HG03060 (cell line): Measurements from ENCODE around the gene TP73.
"Not testable (repeated sequence)": the region's sequence is repeated elsewhere in the genome, so short reads cannot be mapped to it uniquely, and the experiment has no call there.

Experiments
- ATAC-seq: cut with Tn5 transposase; IDR thresholded peaks from one replicate; pipeline ENCODE4 v1.9.1; 2021; ENCODE audit warnings: low read depth, moderate number of reproducible peaks; ENCODE audit not compliant: unreplicated experiment

The TP73 gene

DNA sequence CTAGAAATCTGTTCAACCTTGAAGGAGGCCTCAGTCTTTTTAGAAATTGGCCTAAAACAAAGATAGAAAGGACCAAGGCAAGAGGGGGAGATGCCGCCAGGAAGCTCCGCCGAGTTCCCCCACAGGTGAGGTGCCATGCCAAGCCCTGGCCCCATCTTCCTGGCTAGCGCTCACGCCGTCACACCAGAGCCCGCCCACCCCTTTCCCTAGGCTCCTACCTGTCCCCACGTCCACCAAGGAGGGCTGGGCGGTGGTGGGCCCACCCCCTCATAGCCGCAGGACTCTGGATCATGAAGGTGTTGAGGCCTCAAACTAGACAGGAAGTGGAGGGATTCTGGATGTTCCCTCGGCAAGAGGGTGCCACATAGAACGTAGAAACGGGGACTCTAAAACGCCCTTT lies 84.4 kb downstream of the TP73 start:
- ATAC-seq: no peak

DNA sequence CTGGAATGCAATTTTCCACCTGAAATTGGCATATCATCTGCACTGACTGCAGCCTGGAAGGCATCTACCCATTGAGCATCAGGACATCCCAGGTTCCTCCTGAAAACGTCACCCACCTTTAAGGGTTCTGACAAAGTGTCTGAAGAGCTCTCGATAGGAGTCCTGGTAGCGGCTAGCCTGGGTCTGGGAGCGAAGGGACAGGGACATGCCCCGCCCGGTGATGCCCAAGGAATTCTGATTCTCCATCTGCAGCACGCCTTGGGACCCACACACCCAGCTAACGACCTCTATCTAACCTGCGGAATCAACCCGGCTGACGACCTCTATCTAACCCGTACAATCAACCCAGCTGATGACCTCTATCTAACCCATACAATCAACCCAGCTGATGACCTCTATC lies 86.6 kb downstream of the TP73 start:
- ATAC-seq: no peak

DNA sequence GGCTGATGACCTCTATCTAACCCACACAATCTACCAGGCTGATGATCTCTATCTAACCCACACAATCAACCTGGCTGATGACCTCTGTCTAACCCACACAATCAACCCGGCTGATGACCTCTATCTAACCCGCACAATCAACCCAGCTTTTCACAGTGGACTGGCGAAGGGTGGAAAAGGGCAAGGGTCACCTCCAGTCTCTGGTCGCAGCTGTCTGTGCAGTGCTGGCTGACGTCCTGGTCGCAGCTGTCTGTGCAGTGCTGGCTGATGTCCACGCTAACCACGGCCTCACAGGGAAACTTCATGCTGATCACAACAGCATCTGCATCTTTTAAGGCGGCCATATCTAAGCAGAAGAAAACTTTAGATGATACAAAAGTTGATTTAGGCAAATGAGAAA lies 87.7 kb downstream of the TP73 start:
- no peak for ATAC-seq

DNA sequence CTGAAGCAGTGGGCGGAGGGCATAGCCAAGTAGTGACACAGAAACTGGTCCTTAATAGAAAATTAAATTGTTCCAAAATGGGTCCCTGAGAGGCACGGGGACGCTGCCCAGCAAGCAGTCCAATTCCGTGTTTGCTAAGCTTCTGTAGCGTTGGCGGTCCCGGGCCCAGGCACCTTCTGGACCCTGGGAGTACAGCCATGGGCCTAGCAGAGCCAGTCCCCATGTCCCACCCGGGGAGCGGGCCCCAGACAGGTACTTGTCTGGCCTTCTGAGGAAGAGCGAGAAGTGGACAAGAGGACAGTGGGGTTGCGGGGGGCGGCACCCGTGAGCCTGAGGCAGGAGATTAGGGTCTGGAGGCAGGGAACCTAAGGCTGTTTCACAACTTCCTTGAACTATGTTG lies 88.4 kb downstream of the TP73 start:
- no peak for ATAC-seq

DNA sequence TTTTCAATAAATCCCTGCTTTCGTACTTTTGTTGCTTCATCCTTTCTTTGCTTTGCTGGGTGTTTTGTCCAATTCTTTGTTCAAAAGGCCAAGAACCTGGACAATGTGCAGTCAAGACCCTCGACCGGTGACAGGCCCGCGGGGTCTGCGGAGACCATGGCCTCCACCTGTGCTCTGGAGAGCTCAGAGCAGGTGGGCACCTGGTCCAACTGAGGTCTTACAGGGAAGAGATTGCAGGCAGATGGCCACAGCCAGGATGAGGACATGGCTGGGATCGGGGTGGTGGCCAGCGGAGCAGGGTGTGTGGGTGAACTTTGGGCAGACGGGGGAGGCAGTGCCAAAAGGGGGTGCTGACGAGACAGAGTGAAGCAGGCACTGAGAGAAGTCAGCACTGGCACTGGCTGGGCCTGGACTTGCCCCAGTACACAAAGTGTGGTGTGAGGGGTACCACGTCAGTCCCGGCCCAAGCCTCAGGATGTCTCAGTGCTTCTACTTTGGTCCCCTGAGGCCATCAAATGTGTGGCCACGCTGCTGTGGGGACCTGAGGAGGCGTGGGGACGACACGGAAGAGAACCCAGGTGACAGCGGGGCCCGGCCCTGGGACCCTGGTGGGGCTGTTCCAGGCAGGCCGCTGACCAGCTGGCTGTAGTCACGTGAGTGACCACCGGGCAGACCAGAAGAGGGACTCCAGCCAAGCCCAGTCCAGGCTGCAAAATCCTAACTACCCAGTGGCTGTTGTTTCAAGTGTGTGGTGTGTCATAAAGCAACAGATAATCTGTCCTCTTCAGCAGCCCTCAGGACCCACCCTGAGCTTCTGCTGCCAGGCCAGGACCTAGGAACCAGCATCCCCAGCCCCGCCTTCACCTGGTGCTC lies 89.5 kb downstream of the TP73 start:
- ATAC-seq: no peak

DNA sequence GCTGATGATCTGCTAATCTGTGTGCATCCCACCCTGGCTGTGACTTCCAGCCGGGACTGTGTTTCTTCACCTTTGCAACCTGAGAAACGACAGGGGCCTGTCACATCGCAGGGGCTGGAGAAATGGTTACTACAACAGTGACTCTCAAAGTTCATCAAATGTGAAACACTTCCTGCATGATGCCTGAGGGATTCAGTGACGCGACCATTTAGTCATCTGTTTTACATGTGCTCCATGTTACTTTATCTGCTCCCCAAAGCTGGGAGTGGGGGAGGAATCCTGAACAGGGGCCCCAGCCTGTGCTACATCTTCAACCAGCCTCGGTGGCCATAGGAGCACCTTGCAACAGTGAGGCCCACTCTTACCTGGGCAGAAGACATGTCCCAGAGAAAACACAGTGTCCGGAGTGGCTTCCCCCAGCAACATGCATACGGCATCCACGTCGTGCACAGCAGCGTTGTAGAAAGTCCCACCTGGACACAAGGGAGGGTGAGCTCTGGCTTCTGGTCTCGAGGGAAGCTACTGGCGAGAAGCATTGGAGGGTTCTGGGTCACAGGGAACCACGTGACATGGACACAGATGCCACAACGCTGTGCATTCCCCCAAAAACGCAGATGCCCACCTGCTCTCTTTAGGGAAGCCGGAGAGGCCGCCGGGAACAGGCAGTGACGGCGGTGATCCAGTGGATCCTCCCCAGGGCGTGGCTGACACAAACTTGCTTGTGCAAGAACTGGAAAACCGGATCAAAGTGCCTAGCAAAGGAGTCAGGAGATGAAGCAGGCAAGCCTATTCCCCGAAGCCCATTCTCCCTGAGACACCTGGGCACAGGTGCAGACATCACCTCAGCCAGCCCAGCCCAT lies 90.4 kb downstream of the TP73 start:
- ATAC-seq: no peak

DNA sequence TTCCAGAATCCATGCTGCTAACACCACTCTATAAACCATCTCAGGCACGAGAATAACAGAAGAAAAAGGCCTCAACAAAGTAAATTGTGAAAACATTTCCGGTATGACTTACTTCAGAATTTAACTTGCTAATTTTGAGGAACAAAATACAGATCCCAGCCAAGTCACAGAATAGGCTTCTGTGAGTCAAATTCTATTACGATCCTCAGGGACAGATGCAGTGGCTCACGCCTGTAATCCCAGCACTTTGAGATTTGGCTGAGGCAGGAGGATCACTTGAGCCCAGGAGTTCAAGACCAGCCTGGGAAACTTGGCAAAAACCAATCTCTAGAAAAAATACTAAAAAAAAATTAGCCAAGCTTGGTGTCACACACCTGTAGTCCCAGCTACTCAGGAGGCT lies 91.1 kb downstream of the TP73 start:
- no peak for ATAC-seq

DNA sequence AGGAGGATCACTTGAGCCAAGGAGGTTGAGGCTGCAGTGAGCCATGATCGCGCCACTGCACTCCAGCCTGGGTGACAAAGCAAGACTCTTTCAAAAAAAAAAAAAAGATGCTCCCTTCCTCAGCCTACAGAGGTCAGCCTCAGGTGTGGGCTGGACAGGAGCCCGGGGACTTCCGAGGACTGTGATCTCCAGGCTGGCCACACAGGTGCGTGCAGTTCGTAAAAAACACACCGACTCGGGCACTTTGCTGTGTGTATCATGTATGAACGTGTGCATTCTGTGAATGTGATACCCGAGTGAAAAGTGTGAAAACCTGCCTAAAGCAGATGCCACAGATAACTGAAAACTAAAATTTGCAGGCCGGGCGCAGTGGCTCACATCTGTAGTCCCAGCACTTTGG lies 91.5 kb downstream of the TP73 start:
- ATAC-seq: no peak

DNA sequence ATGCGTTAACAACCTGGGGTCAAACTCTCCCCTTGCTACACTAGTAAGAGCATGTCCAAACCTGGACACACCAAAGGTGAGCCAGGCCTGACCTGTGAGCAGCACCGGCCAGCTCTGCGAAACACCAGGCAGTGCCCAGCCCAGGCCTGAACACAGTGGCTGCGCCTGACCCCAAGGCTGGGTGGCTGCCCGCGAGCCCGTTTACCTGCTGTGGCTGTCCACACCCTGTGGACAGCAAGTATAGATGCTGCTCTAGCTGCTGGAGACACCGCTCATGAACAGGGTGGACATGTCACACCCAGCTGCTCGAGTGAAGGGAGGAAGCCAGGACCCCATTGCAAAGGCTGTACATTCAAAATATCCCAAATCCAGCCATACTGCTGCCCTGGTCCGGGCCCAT lies 92.3 kb downstream of the TP73 start:
- ATAC-seq: no peak

DNA sequence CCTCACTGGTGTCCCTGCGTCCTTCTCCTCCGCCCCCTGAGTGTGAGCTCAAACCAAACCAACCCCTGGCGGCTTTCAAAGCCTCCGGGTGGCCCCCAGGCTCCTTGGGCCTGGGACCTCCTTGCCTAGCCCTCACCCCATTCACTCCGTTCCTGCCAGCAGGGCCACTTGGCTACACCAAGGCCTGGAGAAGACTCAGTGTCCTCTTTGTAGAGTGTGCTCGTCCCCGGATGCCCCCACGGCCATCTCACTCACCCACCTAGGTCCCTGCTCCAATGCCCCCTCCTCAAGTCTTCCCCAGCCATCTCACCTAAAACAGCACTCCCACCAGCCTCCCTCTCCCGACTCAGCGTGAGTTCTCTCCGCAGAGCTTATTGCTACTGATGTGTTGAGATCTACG lies 92.8 kb downstream of the TP73 start:
- ATAC-seq: no peak

DNA sequence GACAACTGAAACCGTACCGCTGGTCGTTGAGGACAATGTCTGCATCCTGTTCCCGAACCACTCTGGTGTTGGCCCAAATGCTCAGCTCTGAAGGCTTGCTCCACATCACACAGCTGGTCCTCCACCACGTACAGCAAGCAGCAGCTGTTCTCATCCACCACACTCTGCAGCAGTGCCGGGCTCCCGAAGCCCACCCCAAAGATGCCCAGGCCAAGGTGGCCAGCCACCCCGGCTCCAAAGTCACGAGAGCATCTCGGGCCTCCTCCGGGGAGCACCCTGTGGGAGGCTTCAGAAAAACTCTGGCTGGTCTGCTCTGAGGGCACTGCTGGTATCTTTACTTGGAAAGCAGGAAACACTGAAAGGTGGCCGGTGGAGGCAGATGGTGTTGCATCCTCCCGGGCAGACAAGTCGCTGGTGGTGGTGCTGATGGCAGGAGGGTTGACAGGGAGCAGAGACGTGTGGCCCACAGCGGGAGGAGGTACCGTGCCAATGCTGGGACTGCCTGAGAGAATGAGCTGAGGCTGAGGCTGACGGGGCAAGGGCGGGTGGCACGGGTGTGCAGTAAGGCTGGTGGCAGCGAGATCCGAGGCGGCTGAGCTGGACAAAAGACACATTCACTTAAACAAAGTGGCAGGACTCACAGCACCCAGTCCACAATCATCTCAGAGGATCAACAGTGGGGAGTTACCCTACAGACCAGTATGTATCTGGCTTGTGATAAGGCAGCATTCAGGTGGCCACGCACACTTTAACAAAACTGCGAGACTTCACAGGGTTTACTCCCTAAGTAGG lies 93.5 kb downstream of the TP73 start:
- ATAC-seq: no peak

DNA sequence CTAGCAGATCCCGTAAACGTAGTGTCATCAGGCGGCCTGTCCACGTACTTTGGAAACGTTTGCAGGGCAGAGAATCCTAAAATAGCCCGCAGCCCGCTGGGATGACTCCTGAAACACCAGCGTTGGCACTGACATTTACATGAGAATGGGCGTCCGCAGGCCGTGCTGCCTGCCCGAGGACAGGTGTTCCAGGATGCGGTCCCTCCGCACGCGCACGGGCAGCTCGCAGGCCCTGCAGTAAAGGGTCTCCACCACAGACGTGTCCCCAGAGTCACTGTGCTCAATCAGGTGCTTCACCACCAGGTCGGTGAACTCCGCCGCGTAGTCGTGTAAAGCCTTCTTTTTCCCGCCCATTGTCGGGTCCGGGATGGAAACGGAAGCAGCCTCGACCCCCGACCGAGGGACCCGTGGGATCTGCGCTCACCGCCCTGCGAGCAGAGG lies 94.1 kb downstream of the TP73 start:
- no peak for ATAC-seq

DNA sequence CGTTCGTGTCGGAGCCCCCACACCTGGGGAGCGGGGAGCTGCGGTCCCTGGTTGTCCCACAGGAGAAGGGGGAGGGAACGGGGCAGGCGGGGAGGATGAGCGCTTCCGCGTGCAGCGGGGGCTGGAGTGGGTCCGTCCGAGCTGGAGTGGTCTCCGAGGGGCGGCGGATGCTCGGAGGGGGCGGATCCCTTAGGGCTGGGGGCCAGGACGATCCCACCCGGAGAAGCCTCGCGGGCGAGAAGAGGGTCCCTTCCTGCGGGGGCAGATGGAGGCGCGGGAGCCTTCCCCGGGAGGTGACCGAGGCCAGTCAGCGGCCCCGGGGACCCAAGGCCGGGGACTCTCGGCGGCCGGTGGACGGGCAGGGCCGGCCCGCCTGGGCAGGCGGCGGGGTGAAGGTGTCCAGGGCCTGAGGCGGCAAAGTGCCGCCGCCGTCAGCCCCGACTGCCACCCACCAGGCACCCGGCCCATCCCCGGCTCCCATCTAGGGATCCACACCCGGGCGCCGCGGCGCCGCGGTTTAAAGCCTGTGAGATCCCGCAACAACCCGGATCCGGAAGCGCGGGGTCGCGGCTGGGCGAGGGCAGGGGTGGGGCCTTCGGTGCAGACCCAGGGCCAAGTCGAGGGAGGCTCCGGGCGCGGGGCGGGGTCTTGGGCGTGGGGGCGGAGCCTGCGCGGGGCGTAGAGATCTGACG lies 94.7 kb downstream of the TP73 start:
- no peak for ATAC-seq

DNA sequence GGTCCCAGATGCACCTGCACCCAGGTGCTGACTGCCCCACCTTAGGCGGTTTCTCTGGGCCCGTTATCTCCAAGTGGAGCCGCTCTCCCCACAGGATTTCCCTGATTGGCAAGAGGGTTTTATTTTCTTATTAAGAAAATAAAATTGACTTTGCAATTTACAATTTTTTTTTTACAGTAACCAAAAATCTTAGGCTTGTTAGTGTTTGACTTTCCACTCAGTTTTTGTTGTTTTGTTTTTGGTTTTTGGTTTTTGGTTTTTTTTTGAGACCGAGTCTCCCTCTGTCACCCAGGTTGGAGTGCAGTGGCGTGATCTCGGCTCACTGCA lies 95.2 kb downstream of the TP73 start:
- ATAC-seq: no peak

DNA sequence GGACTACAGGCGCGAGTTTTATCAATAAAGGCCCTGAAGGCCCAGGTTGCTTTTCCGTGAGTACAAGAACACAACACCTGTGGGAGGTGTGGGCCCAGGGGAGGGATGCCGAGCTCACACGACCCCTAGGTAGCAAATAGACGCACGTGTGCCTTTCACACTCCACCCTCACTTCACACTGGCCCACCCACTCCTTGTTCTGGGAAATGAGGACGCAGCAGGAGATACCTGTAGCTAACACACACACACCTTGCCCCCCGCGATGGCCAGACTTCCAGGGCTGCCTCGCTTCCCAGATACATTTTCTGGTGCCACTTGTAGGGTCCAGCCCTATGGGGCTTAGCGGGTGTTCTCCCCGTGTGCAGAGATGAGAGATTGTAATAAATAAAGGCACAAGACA lies 95.6 kb downstream of the TP73 start:
- no peak for ATAC-seq

DNA sequence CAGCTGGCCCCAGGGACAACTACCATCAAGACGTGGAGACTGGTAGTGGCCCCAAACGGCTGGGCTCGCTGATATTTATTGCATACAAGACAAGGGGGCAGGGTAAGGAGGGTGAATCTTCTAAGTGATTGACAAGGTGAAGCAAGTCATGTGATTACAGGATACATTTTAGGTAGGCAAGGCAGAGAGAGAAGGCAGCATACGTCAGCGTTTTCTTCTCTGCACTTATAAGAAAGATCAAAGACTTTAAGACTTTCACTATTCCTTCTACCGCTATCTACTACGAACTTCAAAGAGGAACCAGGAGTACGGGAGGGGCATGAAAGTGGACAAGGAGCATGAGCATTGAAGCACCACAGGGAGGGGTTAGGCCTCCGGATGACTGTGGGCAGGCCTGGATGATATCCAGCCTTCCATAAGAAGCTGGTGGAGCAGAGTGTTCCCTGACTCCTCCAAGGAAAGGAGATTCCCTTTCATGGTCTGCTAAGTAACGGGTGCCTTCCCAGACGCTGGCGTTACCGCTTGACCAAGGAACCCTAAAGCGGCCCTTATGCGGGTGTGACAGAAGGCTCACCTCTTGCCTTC lies 96.1 kb downstream of the TP73 start:
- ATAC-seq: not testable (repeated sequence)

DNA sequence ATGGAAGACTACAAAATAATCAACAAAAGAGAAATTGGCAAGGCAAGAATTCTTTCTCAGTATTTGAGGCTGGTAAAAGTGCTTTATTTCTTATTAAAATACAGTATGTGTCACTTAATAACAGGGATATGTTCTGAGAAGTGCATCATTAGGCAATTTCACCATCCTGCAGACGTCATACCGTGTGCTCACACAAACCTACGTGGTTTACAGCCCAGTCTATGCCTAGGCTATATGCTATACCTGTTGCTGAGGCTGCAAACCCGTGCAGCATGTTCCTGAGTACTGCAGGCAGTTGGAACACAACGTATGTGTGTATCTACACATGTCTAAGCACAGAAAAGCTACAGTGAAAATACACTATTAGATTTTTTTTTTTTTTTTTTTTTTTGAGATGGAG lies 97.2 kb downstream of the TP73 start:
- no peak for ATAC-seq

DNA sequence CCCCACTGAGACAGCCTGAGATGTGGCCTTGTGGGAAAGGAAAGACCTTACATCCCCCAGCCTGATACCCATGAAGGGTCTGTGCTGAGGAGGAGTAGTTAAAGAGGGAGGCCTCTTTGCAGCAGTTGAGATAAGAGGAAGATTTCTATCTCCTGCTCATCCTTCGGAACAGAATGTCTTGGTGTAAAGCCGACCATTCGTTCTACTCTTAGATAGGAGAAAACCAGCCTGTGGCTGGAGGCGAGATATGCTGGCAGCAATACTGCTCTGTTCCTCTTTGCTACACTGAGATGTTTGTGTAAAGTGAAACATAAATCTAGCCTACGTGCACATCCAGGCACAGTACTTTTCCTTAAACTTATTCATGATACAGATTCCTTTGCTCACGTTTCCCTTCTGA lies 98.4 kb downstream of the TP73 start:
- no peak for ATAC-seq

DNA sequence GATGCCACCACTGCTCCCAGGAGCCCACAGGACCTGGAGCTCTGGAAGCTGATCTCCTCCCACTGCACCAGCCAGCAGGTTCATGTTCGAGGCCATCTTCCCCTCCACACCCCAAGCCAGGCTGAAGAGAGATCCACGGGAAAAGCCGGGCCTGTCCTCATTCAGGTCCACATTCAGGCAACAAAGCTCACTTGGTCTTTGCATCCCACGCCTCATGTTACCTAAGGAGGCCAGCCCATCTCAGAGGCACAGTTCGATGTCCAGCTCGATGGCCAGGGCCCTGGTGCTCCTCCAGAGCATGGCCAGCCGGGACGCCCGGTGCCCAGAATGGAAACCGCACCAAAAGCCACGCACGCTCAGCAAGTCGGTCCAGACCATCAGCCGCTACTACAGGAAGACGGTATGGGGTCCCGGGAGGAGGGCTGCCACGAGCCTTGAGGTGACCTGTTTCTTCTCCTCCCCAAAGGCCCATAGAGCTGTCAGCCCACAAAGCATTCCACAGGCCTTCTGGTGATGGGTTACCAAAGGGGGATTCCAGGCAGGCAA lies 100.2 kb downstream of the TP73 start, which contains the start of gene CCDC27:
TSS of gene CCDC27 (plus strand) at position 51 of the 546 bp plus-strand sequence. CDS start at position 83, 32 bp downstream.
- ATAC-seq: no peak
